ENCODE measurements around the gene FAHD2B. TPM values are rescaled to one million over a fixed set of nuclear protein-coding genes. Genes with fewer than 3 reads are reported as not detected.
"Not testable (repeated sequence)": the region's sequence is repeated elsewhere in the genome, so short reads cannot be mapped to it uniquely, and the experiment has no call there.

FAHD2B gene
- total RNA-seq = 9.6 TPM
- polyA plus RNA-seq (ENCODE audit: insufficient read depth in 1 of 8, insufficient read length in 8 of 8, low replicate concordance in 1 of 8) = 10 to 100 TPM in 5 of 8 donors, 1 to 10 TPM in 3; 5.1 to 14.0 (median 11.6) TPM
- long read RNA-seq, donor 1, partial matches to known transcripts = 0 of 2 reads
- long read RNA-seq, donor 1, other reads (novel, unspliced or antisense) = 0 of 2 reads
- long read RNA-seq, donor 2 = 0 reads
- long read RNA-seq, donor 3, partial matches to known transcripts = 0 of 1 reads
- long read RNA-seq, donor 3, other reads (novel, unspliced or antisense) = 0 of 1 reads
- long read RNA-seq, donor 4, partial matches to known transcripts = 0 of 1 reads
- long read RNA-seq, donor 4, other reads (novel, unspliced or antisense) = 0 of 1 reads
- long read RNA-seq, donor 5, partial matches to known transcripts = 0 of 1 reads
- long read RNA-seq, donor 5, other reads (novel, unspliced or antisense) = 0 of 1 reads
- long read RNA-seq, donor 6, partial matches to known transcripts = 0 of 4 reads
- long read RNA-seq, donor 6, other reads (novel, unspliced or antisense) = 0 of 4 reads
- long read RNA-seq, donor 7 = 0 reads
- long read RNA-seq, donor 8, partial matches to known transcripts = 0 of 1 reads
- long read RNA-seq, donor 8, other reads (novel, unspliced or antisense) = 0 of 1 reads
- long read RNA-seq, donor 9, partial matches to known transcripts = 0 of 2 reads
- long read RNA-seq, donor 9, other reads (novel, unspliced or antisense) = 0 of 2 reads
- long read RNA-seq, donor 10, partial matches to known transcripts = 0 of 3 reads
- long read RNA-seq, donor 10, other reads (novel, unspliced or antisense) = 0 of 3 reads
- long read RNA-seq, donor 11 = 0 reads

- H3K27me3 ChIP-seq (ENCODE audit: control insufficient read depth, insufficient read depth, low read length); H3K36me3 ChIP-seq (ENCODE audit: control insufficient read depth, insufficient read depth, low read length); H3K9me3 ChIP-seq (replicated peaks; ENCODE audit: control insufficient read depth, low read depth, low read length); H3K4me1 ChIP-seq (ENCODE audit: control insufficient read depth, insufficient read depth, low read length); H3K27ac ChIP-seq (ENCODE audit: low read length): not testable (repeated sequence)
- 0% methylated on average over 4 of the region's 48 CpGs for WGBS (ENCODE audit: insufficient coverage)
- peak; percentile 78 for DNase-seq
- H3K4me3 ChIP-seq (ENCODE audit: low read length) = peak within 1 kb of the TSS; percentile 42
Measured at GRCh38 chr2:97094772-97095611, at the start of gene FAHD2B. FAHD2B (minus strand) TSS chr2:97094882; CDS start chr2:97091706, 3,176 bp downstream.

- H3K4me3 ChIP-seq (ENCODE audit: low read length); H3K27ac ChIP-seq (ENCODE audit: low read length); H3K9me3 ChIP-seq (replicated peaks; ENCODE audit: control insufficient read depth, low read depth, low read length); H3K4me1 ChIP-seq (ENCODE audit: control insufficient read depth, insufficient read depth, low read length); H3K36me3 ChIP-seq (ENCODE audit: control insufficient read depth, insufficient read depth, low read length); H3K27me3 ChIP-seq (ENCODE audit: control insufficient read depth, insufficient read depth, low read length): not testable (repeated sequence)
- DNase-seq = peak; percentile 1
- WGBS (ENCODE audit: insufficient coverage) = no CpG with 5 or more reads among the region's 3 CpGs
Measured at GRCh38 chr2:97144016-97144415, 49.3 kb upstream of the FAHD2B start.

GRCh38 chr2:97129090-97129489, 34.4 kb upstream of the FAHD2B start:
- H3K27ac ChIP-seq (ENCODE audit: low read length); H3K4me3 ChIP-seq (ENCODE audit: low read length); H3K9me3 ChIP-seq (replicated peaks; ENCODE audit: control insufficient read depth, low read depth, low read length); H3K27me3 ChIP-seq (ENCODE audit: control insufficient read depth, insufficient read depth, low read length); H3K4me1 ChIP-seq (ENCODE audit: control insufficient read depth, insufficient read depth, low read length); DNase-seq; H3K36me3 ChIP-seq (ENCODE audit: control insufficient read depth, insufficient read depth, low read length): not testable (repeated sequence)
- no CpG with 5 or more reads among the region's 2 CpGs for WGBS (ENCODE audit: insufficient coverage)

GRCh38 chr2:97113882-97114255, 19.2 kb upstream of the FAHD2B start:
- H3K27me3 ChIP-seq (ENCODE audit: control insufficient read depth, insufficient read depth, low read length); DNase-seq; H3K4me1 ChIP-seq (ENCODE audit: control insufficient read depth, insufficient read depth, low read length); H3K36me3 ChIP-seq (ENCODE audit: control insufficient read depth, insufficient read depth, low read length); H3K9me3 ChIP-seq (replicated peaks; ENCODE audit: control insufficient read depth, low read depth, low read length): not testable (repeated sequence)
- Histone ChIP-seq H3K27ac (ENCODE audit: low read length) (peak overlapping the region; percentile 85), H3K4me3 (ENCODE audit: low read length) (peak overlapping the region; percentile 60)
- WGBS (ENCODE audit: insufficient coverage) = no CpG with 5 or more reads among the region's 18 CpGs

- not testable (repeated sequence) for H3K36me3 ChIP-seq (ENCODE audit: control insufficient read depth, insufficient read depth, low read length); H3K4me1 ChIP-seq (ENCODE audit: control insufficient read depth, insufficient read depth, low read length); H3K9me3 ChIP-seq (replicated peaks; ENCODE audit: control insufficient read depth, low read depth, low read length); H3K27me3 ChIP-seq (ENCODE audit: control insufficient read depth, insufficient read depth, low read length)
- 0% methylated on average over 25 of the region's 74 CpGs for WGBS (ENCODE audit: insufficient coverage)
- peak; percentile 86 for DNase-seq
- Histone ChIP-seq H3K27ac (ENCODE audit: low read length) (peak within 1 kb of the TSS; percentile 92), H3K4me3 (ENCODE audit: low read length) (peak within 1 kb of the TSS; percentile 68)
Measured at GRCh38 chr2:97113050-97113881, 18.6 kb upstream of the FAHD2B start, which contains the start of gene ANKRD36. ANKRD36 (plus strand) TSS chr2:97113153; CDS start chr2:97113740, 587 bp downstream.

GRCh38 chr2:97112320-97113049, 17.8 kb upstream of the FAHD2B start:
- not testable (repeated sequence) for H3K27me3 ChIP-seq (ENCODE audit: control insufficient read depth, insufficient read depth, low read length); H3K36me3 ChIP-seq (ENCODE audit: control insufficient read depth, insufficient read depth, low read length); H3K9me3 ChIP-seq (replicated peaks; ENCODE audit: control insufficient read depth, low read depth, low read length); H3K4me1 ChIP-seq (ENCODE audit: control insufficient read depth, insufficient read depth, low read length)
- H3K4me3 ChIP-seq (ENCODE audit: low read length) = peak overlapping the region; percentile 68
- WGBS (ENCODE audit: insufficient coverage) = 0% methylated on average over 19 of the region's 44 CpGs
- peak overlapping the region; percentile 92 for H3K27ac ChIP-seq (ENCODE audit: low read length)
- DNase-seq = peak; percentile 57

GRCh38 chr2:97111246-97111645, 16.6 kb upstream of the FAHD2B start:
- not testable (repeated sequence) for H3K36me3 ChIP-seq (ENCODE audit: control insufficient read depth, insufficient read depth, low read length); H3K27me3 ChIP-seq (ENCODE audit: control insufficient read depth, insufficient read depth, low read length); H3K9me3 ChIP-seq (replicated peaks; ENCODE audit: control insufficient read depth, low read depth, low read length); DNase-seq; H3K4me1 ChIP-seq (ENCODE audit: control insufficient read depth, insufficient read depth, low read length); H3K27ac ChIP-seq (ENCODE audit: low read length); H3K4me3 ChIP-seq (ENCODE audit: low read length)
- WGBS (ENCODE audit: insufficient coverage) = 85% methylated on average over 7 of the region's 9 CpGs

- not testable (repeated sequence) for H3K4me3 ChIP-seq (ENCODE audit: low read length)
- no CpG with 5 or more reads among the region's 2 CpGs for WGBS (ENCODE audit: insufficient coverage)
Measured at GRCh38 chr2:97106878-97107277, 12.2 kb upstream of the FAHD2B start.

GRCh38 chr2:97098786-97099372, 4.2 kb upstream of the FAHD2B start:
- H3K27me3 ChIP-seq (ENCODE audit: control insufficient read depth, insufficient read depth, low read length); H3K4me3 ChIP-seq (ENCODE audit: low read length); H3K36me3 ChIP-seq (ENCODE audit: control insufficient read depth, insufficient read depth, low read length); H3K27ac ChIP-seq (ENCODE audit: low read length); DNase-seq; H3K9me3 ChIP-seq (replicated peaks; ENCODE audit: control insufficient read depth, low read depth, low read length); H3K4me1 ChIP-seq (ENCODE audit: control insufficient read depth, insufficient read depth, low read length): not testable (repeated sequence)
- no CpG with 5 or more reads among the region's 3 CpGs for WGBS (ENCODE audit: insufficient coverage)

More at GRCh38 chr2:97106878-97107277, 12.2 kb upstream of the FAHD2B start:
- H3K9me3 ChIP-seq (replicated peaks; ENCODE audit: control insufficient read depth, low read depth, low read length); DNase-seq; H3K4me1 ChIP-seq (ENCODE audit: control insufficient read depth, insufficient read depth, low read length); H3K27ac ChIP-seq (ENCODE audit: low read length); H3K36me3 ChIP-seq (ENCODE audit: control insufficient read depth, insufficient read depth, low read length); H3K27me3 ChIP-seq (ENCODE audit: control insufficient read depth, insufficient read depth, low read length): not testable (repeated sequence)

Measured in muscle of leg (tissue), 16 donors.